ENCODE results near the gene KLF11.

The KLF11 gene

GRCh38 chr2:10067881-10068280, 24.5 kb downstream of the KLF11 start:
- no peak for TF ChIP-seq CTCF (IDR thresholded peaks at IDR 0.05)
- no peaks in the 10 kb centered on the region for H3K36me3 ChIP-seq (ENCODE audit: control insufficient read depth, insufficient read depth, low read length)

GRCh38 chr2:10071176-10071575, 27.8 kb downstream of the KLF11 start:
- Histone ChIP-seq H3K4me1 (no peaks in the 10 kb centered on the region), H3K36me3 (ENCODE audit: control insufficient read depth, insufficient read depth, low read length) (no peaks in the 10 kb centered on the region), H2AFZ (no peak overlapping the region), H3K9ac (no peak overlapping the region), H3K79me2 (no peaks in the 10 kb centered on the region), H3K4me2 (ENCODE audit: low read length) (no peak overlapping the region), H3K4me3 (ENCODE audit: low read depth, low read length) (no peak overlapping the region), H3K27me3 (ENCODE audit: control insufficient read depth, insufficient read depth, low read length) (no peaks in the 10 kb centered on the region), H3K27ac (no peak overlapping the region), H3K9me3 (ENCODE audit: control insufficient read depth, low read length) (no peaks in the 10 kb centered on the region)
- TF ChIP-seq CTCF (IDR thresholded peaks at IDR 0.05), result no peak

More at GRCh38 chr2:10067881-10068280, 24.5 kb downstream of the KLF11 start:
- no peak overlapping the region for H3K27ac ChIP-seq
- no peak overlapping the region for H3K4me3 ChIP-seq (ENCODE audit: low read depth, low read length)
- H3K4me2 ChIP-seq (ENCODE audit: low read length), result no peak overlapping the region
- no peak overlapping the region for H3K9ac ChIP-seq
- no peaks in the 10 kb centered on the region for H3K4me1 ChIP-seq
- no peak overlapping the region for H2AFZ ChIP-seq
- no peaks in the 10 kb centered on the region for H3K9me3 ChIP-seq (ENCODE audit: control insufficient read depth, low read length)
- H3K27me3 ChIP-seq (ENCODE audit: control insufficient read depth, insufficient read depth, low read length), result no peaks in the 10 kb centered on the region
- H3K79me2 ChIP-seq, result no peaks in the 10 kb centered on the region

- H3K4me2 ChIP-seq (ENCODE audit: low read length), result no peak overlapping the region
- H3K27ac ChIP-seq, result no peak overlapping the region
- H3K4me3 ChIP-seq (ENCODE audit: low read depth, low read length), result no peak overlapping the region
- no peaks in the 10 kb centered on the region for H3K36me3 ChIP-seq (ENCODE audit: control insufficient read depth, insufficient read depth, low read length)
- H3K4me1 ChIP-seq, result no peaks in the 10 kb centered on the region
- TF ChIP-seq CTCF (IDR thresholded peaks at IDR 0.05), result no peak
- H3K27me3 ChIP-seq (ENCODE audit: control insufficient read depth, insufficient read depth, low read length), result no peaks in the 10 kb centered on the region
- no peaks in the 10 kb centered on the region for H3K9me3 ChIP-seq (ENCODE audit: control insufficient read depth, low read length)
- H2AFZ ChIP-seq, result no peak overlapping the region
- H3K9ac ChIP-seq, result no peak overlapping the region
- no peaks in the 10 kb centered on the region for H3K79me2 ChIP-seq
Observed at GRCh38 chr2:10071595-10071994, 28.2 kb downstream of the KLF11 start.

GRCh38 chr2:10072656-10073480, 29.5 kb downstream of the KLF11 start:
- no peak overlapping the region for H3K9ac ChIP-seq
- no peaks in the 10 kb centered on the region for H3K36me3 ChIP-seq (ENCODE audit: control insufficient read depth, insufficient read depth, low read length)
- no peaks in the 10 kb centered on the region for H3K27me3 ChIP-seq (ENCODE audit: control insufficient read depth, insufficient read depth, low read length)
- no peak overlapping the region for H3K4me3 ChIP-seq (ENCODE audit: low read depth, low read length)
- no peak overlapping the region for H3K4me2 ChIP-seq (ENCODE audit: low read length)
- no peak overlapping the region for H2AFZ ChIP-seq
- no peak overlapping the region for H3K27ac ChIP-seq
- no peaks in the 10 kb centered on the region for H3K79me2 ChIP-seq
- H3K4me1 ChIP-seq, result no peaks in the 10 kb centered on the region
- peak; percentile 96 for TF ChIP-seq CTCF (IDR thresholded peaks at IDR 0.05)
- H3K9me3 ChIP-seq (ENCODE audit: control insufficient read depth, low read length), result no peaks in the 10 kb centered on the region

GRCh38 chr2:10073706-10074105, 30.4 kb downstream of the KLF11 start:
- H3K27me3 ChIP-seq (ENCODE audit: control insufficient read depth, insufficient read depth, low read length), result no peaks in the 10 kb centered on the region
- H3K4me1 ChIP-seq, result no peaks in the 10 kb centered on the region
- TF ChIP-seq CTCF (IDR thresholded peaks at IDR 0.05), result no peak
- H3K79me2 ChIP-seq, result no peaks in the 10 kb centered on the region
- H2AFZ ChIP-seq, result no peak overlapping the region
- H3K27ac ChIP-seq, result no peak overlapping the region
- H3K4me2 ChIP-seq (ENCODE audit: low read length), result no peak overlapping the region
- no peaks in the 10 kb centered on the region for H3K36me3 ChIP-seq (ENCODE audit: control insufficient read depth, insufficient read depth, low read length)
- H3K9ac ChIP-seq, result no peak overlapping the region
- H3K9me3 ChIP-seq (ENCODE audit: control insufficient read depth, low read length), result no peaks in the 10 kb centered on the region
- no peak overlapping the region for H3K4me3 ChIP-seq (ENCODE audit: low read depth, low read length)
